Esophagus squamous epithelium (tissue), 4 donors: ENCODE data around the gene PTPRJ.

Source experiments
- POLR2A ChIP-seq, 4 donors: fragments of 450-650 bp; IDR thresholded peaks; one replicate each; pipeline ENCODE4 v1.6.1; 2017; ENCODE audit warnings: antibody characterized with exemption in 4 of 4, mild to moderate bottlenecking in 4 of 4, moderate library complexity in 3 of 4
- TF ChIP-seq, protein P1 (sequence below), 6 experiments: fragments of 450-650 bp in 4 of 6; fragments of 200-600 bp in 2 of 6; sonication (generic) in 2 of 6; IDR thresholded peaks; one replicate each; pipeline ENCODE4 v1.5.1; 2016 to 2019; ENCODE audit warnings: antibody characterized with exemption in 6 of 6, mild to moderate bottlenecking in 4 of 6, moderate library complexity in 4 of 6

DNA sequence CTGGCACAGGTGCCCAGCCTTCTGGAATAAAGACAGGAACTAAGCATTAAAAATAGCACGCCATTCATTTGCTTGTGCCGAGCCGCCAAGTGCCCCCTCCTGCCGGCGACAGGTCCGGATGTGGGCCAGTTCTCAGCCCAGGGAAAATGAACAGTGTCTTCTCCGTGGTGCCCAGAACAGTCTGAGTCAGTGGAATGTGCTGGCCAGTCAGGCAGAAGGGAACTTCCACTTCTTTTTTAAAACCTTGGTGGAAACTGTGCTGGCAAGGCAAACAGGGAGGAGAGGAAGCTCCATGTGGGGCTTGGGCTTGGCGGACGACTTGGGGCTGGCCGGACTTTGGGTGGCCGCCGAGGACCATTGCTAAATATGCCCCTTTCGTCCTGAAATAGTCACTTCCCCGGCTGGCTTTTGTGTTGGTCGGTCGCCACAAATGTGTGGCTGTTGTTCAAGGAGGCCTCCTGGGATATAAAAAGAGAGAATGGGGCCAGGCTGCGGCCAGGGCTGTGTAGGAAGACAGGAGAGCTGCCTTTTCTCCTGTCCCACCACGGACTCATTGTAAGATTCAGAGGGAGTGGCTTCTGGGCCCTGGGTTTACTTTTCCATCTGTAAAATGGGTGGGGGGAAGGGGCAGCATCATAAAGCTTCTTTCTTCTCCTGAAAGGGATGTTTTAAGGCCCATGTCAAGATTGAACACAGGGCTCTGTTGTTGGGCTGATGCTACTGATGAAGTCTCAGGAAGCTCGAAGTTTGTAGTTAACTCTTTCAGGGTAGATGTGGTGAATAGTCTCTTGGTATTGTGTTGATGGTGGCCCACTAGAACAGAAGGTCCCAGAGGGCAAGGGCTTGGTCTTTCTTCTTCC is 101.0 kb downstream of the PTPRJ start:
- TF ChIP-seq POLR2A (IDR thresholded peaks at IDR 0.05): no peak
- TF ChIP-seq, protein P1, sequence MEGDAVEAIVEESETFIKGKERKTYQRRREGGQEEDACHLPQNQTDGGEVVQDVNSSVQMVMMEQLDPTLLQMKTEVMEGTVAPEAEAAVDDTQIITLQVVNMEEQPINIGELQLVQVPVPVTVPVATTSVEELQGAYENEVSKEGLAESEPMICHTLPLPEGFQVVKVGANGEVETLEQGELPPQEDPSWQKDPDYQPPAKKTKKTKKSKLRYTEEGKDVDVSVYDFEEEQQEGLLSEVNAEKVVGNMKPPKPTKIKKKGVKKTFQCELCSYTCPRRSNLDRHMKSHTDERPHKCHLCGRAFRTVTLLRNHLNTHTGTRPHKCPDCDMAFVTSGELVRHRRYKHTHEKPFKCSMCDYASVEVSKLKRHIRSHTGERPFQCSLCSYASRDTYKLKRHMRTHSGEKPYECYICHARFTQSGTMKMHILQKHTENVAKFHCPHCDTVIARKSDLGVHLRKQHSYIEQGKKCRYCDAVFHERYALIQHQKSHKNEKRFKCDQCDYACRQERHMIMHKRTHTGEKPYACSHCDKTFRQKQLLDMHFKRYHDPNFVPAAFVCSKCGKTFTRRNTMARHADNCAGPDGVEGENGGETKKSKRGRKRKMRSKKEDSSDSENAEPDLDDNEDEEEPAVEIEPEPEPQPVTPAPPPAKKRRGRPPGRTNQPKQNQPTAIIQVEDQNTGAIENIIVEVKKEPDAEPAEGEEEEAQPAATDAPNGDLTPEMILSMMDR (IDR thresholded peaks at IDR 0.05): no peak
